Stimulated activated CD4-positive, alpha-beta T cell treated with anti-CD3 and anti-CD28 coated beads, TNF-alpha, amount 100 ng/mL, for 1 hour (primary cell): ENCODE measurements around the gene NFATC4.

ENCODE experiments used
- DNase-seq, 3 donors: peaks; one replicate each; pipeline ENCODE4 v3.0.0-alpha.2; 2020; ENCODE audit warnings: low read depth in 3 of 3, low spot score in 1 of 3

The NFATC4 gene

DNA sequence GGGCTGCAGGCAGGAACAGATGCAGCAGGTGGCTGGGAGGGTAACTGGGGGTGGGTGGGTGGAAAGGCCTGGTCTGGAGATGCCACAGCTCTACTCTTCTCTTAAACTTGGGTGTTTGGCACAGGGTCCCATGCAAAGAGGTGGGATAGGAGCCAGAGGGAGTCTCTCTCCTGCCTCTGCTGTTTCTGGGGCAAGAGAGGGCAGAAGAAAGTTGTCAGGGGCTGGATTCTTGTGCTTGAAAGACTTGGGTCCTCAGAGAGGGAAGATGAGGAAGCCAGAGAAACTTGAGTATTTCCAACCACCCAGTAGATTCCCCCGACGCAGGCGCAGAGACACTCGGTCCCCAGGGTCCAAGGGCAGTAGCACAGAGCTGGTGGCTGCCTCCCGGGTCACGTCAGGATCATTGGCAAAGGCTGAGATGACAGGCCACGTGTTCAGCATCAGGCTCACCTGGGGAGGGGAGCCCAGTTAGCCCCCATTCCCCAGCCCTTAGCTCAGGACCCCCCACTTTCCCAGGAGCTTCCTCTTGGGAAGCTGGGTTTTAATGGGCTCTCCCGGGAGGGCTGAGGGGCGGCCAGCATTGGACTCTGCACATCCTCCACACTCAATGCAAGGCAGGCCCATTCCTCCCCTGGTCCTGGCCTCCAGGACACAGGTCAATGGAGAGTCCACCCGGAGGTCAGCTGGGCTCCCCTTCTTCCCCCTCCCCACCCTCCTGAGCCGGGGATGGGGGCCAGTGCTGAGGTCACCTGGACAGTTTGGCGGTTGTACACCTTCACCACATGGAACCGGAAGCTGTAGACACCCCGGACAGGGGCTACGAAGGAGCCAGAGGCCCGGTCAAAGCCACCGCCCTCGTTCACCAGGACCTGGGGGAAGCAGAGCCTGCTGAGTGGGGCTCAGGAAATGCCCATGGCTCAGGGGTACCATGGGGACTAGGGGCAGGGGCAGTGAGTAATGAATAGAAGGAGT lies 59.8 kb downstream of the NFATC4 start:
- DNase-seq, result no peak

DNA sequence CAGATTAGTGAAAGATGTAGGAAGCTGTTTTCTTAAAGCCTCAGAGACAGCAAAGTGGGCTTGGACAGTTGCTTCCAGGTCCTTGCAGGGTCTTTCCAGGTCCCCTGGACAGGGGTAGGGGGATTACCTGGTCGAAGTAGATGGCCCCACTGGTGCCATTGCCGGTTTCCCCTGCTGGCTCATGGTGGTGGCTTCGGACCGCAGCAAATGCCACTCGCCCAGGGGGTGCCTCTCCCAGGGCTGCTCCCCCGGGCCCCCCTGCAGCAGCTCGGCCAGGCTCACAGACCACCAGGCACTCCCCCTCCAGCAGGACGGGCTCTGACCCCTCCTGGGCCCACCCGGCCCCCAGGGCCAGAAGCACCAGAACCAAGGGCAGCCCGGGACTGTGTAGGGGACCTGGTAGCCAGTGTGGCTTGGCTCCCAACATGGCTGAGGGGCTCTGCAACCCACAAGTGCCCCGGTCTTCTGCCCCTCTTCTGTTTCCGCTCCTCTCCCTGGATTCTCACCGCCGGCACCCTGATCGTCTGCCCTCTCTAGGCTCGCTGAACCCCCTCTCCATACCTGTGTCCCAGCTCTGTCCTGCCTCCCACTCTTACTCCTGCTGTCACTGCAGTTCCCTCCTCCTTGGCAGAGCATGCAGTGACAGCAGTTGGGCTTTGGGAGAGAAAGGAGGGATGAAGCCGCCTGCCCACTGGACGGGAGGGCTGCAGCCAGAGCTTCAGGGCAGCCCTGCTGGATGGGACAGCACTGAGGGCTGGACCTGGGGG lies 60.8 kb downstream of the NFATC4 start:
- DNase-seq, result no peak
